ENCODE data around the gene MXD4.

DNA sequence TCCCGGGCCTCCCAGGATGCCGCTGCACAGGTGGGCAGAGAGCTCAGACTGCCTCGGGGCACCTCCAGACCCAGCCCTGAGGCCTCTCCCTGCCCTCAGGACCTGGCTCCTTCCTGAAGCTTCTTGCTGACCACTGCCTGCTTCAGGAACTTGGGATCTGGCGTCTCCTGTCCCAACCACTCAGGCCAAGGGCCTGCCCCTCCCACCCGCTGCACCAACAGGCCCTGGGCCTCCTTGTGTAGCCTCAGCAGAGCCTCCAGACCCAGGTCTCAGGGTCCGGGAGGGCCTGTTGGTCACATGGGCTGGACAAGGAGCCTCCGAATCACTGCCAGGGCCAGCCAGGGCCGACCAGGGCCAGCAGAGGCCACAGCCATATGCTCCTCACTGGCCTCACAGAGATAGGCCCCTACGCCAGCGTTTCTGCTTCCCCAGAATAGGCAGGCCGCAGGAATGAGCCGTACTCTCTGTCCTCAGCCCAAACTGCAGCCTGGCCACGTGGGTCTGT, 2.8 kb downstream of the MXD4 start:
- TF ChIP-seq CTCF (conservative IDR thresholded peaks at IDR 0.05; ENCODE audit: low read depth in 2 of 2) (no peak), POLR2AphosphoS5 (IDR thresholded peaks at IDR 0.05; ENCODE audit: low read depth) (no peak), EZH2phosphoT487 (IDR thresholded peaks at IDR 0.05; ENCODE audit: unreplicated experiment) (no peak), JUNB (IDR thresholded peaks at IDR 0.05; ENCODE audit: unreplicated experiment) (no peak), EZH2 (IDR thresholded peaks at IDR 0.05; ENCODE audit: low read depth, unreplicated experiment) (no peak), CREB1 (CRISPR knock-in tag; IDR thresholded peaks at IDR 0.05; ENCODE audit: low read depth) (no peak)
- TF ChIP-seq, protein P1, sequence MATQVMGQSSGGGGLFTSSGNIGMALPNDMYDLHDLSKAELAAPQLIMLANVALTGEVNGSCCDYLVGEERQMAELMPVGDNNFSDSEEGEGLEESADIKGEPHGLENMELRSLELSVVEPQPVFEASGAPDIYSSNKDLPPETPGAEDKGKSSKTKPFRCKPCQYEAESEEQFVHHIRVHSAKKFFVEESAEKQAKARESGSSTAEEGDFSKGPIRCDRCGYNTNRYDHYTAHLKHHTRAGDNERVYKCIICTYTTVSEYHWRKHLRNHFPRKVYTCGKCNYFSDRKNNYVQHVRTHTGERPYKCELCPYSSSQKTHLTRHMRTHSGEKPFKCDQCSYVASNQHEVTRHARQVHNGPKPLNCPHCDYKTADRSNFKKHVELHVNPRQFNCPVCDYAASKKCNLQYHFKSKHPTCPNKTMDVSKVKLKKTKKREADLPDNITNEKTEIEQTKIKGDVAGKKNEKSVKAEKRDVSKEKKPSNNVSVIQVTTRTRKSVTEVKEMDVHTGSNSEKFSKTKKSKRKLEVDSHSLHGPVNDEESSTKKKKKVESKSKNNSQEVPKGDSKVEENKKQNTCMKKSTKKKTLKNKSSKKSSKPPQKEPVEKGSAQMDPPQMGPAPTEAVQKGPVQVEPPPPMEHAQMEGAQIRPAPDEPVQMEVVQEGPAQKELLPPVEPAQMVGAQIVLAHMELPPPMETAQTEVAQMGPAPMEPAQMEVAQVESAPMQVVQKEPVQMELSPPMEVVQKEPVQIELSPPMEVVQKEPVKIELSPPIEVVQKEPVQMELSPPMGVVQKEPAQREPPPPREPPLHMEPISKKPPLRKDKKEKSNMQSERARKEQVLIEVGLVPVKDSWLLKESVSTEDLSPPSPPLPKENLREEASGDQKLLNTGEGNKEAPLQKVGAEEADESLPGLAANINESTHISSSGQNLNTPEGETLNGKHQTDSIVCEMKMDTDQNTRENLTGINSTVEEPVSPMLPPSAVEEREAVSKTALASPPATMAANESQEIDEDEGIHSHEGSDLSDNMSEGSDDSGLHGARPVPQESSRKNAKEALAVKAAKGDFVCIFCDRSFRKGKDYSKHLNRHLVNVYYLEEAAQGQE (IDR thresholded peaks at IDR 0.05; ENCODE audit: unreplicated experiment): no peak
